GM12872 (cell line): Measurements from ENCODE around the gene RFX4.
A peak's percentile ranks its signal among the peaks of the same experiment; 100 is the strongest.

ENCODE experiments used
- CTCF ChIP-seq: IDR thresholded peaks from 3 replicates; pipeline ENCODE4 v1.5.1; 2011; ENCODE audit warnings: low read depth, mild to moderate bottlenecking, low read length, moderate library complexity; ENCODE audit not compliant: insufficient read depth

The RFX4 gene

GRCh38 chr12:106782619-106783018, 199.8 kb downstream of the RFX4 start:
- no peak for TF ChIP-seq CTCF

GRCh38 chr12:106783515-106783914, 200.7 kb downstream of the RFX4 start:
- TF ChIP-seq CTCF: no peak

GRCh38 chr12:106790020-106790419, 207.2 kb downstream of the RFX4 start:
- TF ChIP-seq CTCF: peak; percentile 23; the same call in 1 of the 3 replicates

- no peak for TF ChIP-seq CTCF
Measured at GRCh38 chr12:106791531-106791930, 208.7 kb downstream of the RFX4 start.

- no peak for TF ChIP-seq CTCF
Measured at GRCh38 chr12:106794369-106794768, 211.6 kb downstream of the RFX4 start.

GRCh38 chr12:106801167-106801708, 218.4 kb downstream of the RFX4 start:
- no peak for TF ChIP-seq CTCF

- TF ChIP-seq CTCF: no peak
Measured at GRCh38 chr12:106801830-106802533, 219.2 kb downstream of the RFX4 start.

- no peak for TF ChIP-seq CTCF
Measured at GRCh38 chr12:106804668-106805067, 221.9 kb downstream of the RFX4 start.
